Ovary (tissue), 9 donors: ENCODE measurements around the gene PRR14L. TPM values are rescaled to one million over a fixed set of nuclear protein-coding genes. Genes with fewer than 3 reads are reported as not detected.
"Not testable (repeated sequence)": the region's sequence is repeated elsewhere in the genome, so short reads cannot be mapped to it uniquely, and the experiment has no call there.

Experiments
- DNase-seq, 5 donors: peaks; one replicate each; pipeline ENCODE4 v3.0.0-alpha.2; 2019 to 2020
- H3K27ac ChIP-seq, 2 donors: fragments of 200-600 bp; one replicate each; pipeline versions ENCODE4 v1.5.1 to v1.8.0; 2019 to 2022
- H3K27me3 ChIP-seq: fragments of 200-600 bp; one replicate; pipeline ENCODE4 v1.8.0; 2022
- H3K36me3 ChIP-seq: fragments of 200-600 bp; sonication (generic); one replicate; pipeline ENCODE4 v1.5.1; 2019
- H3K4me1 ChIP-seq: one replicate; pipeline ENCODE4 v1.8.1; 2013; ENCODE audit warnings: mild to moderate bottlenecking, moderate library complexity; ENCODE audit not compliant: insufficient read depth
- H3K4me3 ChIP-seq: fragments of 200-600 bp; sonication (generic); one replicate; pipeline ENCODE4 v1.5.1; 2017
- H3K9me3 ChIP-seq, 2 donors: fragments of 200-600 bp in 1 of 2; sonication (generic) in 1 of 2; one replicate each; pipeline versions ENCODE4 v1.5.1 to v1.8.1; 2013 to 2019; ENCODE audit warnings: mild to moderate bottlenecking in 1 of 2, moderate library complexity in 1 of 2
- EP300 ChIP-seq: sonication (generic); formaldehyde crosslinking; IDR thresholded peaks from one replicate; pipeline ENCODE4 v1.6.1; 2017; ENCODE audit warnings: antibody characterized with exemption
- POLR2A ChIP-seq: fragments of 450-650 bp; IDR thresholded peaks from one replicate; pipeline ENCODE4 v1.6.1; 2017; ENCODE audit warnings: antibody characterized with exemption, mild to moderate bottlenecking, moderate library complexity
- WGBS, 3 donors: extraction: QIAGEN DNeasy Blood & Tissue Kit in 1 of 3; methylation state at CpG; one replicate each; pipeline versions ENCODE4 v1.1.5 to v1.1.7; 2013 to 2017; 5-methylcytosine and 5-hydroxymethylcytosine counted together
- intact Hi-C, 4 donors: fragments of 100-400 bp; cut with DNase I; formaldehyde crosslinking; loops; one replicate each; pipeline versions ENCODE4 v1.11.0 to v1.15.1; 2022 to 2023
- polyA plus RNA-seq, 2 donors: library from polyadenylated mRNA; stranded (reverse); fragments of 200-250 nt in 1 of 2; fragments of 350-450 nt in 1 of 2; fragmentation: Illumina TruSeq in 1 of 2; extraction: RNeasy Lipid Tissue Mini Kit (QIAGEN cat#74804) in 1 of 2; gene quantifications; one replicate each; pipeline ENCODE4 v1.2.3, GENCODE V29; 2013 to 2014
- total RNA-seq, 7 donors: library from RNA; depleted of rRNA in 2 of 7; stranded (reverse); fragments of >200 nt in 2 of 7; fragmentation: NEBNext Ultra II Directional in 3 of 7; extraction: Animal tissue kit (Norgen Biotek cat#: 25700) in 3 of 7; gene quantifications; one replicate each; pipeline versions ENCODE4 v1.1.0 to v1.2.4, GENCODE V29; 2016 to 2023
- TF ChIP-seq, protein P1 (sequence below), 3 donors: fragments of 450-650 bp in 2 of 3; fragments of 200-600 bp in 1 of 3; IDR thresholded peaks; one replicate each; pipeline versions ENCODE4 v1.5.1 to v1.8.0; 2016 to 2022; ENCODE audit warnings: antibody characterized with exemption in 3 of 3, mild to moderate bottlenecking in 1 of 3
- donor health status: DM: no; HTN: no; CAD: no; lungs with moderate emphysema.
- donor health status: DM: no; HTN: no; CAD: no.
- donor health status: Bipolar disorder and iron deficiency.
- donor health status: DM: yes; HTN: yes; CAD: no.
- donor health status: DM: no; HTN: no; CAD: no.
- donor health status: DM: yes; HTN: yes; CAD: no.

The PRR14L gene
- total and polyA plus RNA-seq, 9 donors: 6.3 to 52.0 (median 43.4) TPM

DNA sequence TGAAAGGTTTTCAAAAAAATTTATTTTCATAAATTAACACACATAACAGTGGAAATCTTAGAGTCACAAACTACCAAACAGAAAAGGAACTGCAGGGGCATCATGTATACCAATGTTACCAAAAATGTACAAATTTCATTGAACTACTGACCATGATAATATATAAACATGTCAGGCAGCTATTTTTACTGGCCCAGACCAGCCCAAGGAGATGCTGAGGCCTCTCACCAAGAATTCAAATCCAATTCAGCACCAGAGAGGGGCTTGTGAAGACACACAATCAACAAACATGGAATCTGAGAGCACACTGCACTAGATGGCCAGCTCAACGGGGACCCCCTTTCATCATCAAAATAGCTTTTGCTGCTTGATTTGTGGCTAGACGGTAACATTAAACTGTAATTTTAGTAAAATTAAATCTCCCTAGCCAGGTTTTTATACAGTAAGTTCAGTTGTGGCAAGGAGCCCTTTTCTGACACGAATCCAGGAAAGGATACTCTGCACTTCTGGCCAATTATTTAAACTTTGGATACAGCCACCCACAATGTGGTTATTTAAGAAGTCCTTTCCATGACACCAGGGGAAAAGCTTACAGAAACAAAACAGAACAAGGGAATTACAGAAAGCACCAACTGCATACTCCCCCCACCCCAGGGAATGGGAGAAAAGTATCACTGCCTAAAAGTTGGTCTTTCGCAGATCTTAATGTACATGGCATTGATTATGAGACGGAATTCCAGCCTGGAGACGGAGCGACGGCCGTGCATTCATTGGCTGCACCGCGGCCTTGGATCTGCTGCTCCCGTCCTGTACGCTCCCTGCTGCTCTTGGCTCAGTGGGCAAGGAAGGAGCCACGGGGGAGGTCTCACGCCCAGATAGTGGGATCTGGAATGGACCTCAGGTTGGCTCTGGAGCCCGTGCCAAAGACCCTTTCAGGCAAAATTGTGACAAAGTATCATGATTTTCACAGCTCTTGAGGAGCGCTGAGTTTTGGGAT lies 68.3 kb downstream of the PRR14L start:
- peaks cover 4% of the 10 kb centered on the region for H3K4me1 ChIP-seq
- TF ChIP-seq POLR2A: no peak
- TF ChIP-seq EP300: no peak
- TF ChIP-seq, protein P1, sequence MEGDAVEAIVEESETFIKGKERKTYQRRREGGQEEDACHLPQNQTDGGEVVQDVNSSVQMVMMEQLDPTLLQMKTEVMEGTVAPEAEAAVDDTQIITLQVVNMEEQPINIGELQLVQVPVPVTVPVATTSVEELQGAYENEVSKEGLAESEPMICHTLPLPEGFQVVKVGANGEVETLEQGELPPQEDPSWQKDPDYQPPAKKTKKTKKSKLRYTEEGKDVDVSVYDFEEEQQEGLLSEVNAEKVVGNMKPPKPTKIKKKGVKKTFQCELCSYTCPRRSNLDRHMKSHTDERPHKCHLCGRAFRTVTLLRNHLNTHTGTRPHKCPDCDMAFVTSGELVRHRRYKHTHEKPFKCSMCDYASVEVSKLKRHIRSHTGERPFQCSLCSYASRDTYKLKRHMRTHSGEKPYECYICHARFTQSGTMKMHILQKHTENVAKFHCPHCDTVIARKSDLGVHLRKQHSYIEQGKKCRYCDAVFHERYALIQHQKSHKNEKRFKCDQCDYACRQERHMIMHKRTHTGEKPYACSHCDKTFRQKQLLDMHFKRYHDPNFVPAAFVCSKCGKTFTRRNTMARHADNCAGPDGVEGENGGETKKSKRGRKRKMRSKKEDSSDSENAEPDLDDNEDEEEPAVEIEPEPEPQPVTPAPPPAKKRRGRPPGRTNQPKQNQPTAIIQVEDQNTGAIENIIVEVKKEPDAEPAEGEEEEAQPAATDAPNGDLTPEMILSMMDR (IDR thresholded peaks at IDR 0.05): no peak
- H3K4me3 ChIP-seq: no peak overlapping the region
- intact Hi-C loops: no loop called here
- no peaks in the 10 kb centered on the region for H3K36me3 ChIP-seq
- no peaks in the 10 kb centered on the region for H3K9me3 ChIP-seq
- WGBS, 3 donors: 9 to 17% (median 9%) methylated on average over 17 of the region's 17 CpGs
- no peaks in the 10 kb centered on the region for H3K27me3 ChIP-seq
- DNase-seq: peak in 4 of 5 donors; percentile 24 to 60 (median 42)
- H3K27ac ChIP-seq: peak overlapping the region in 1 of 2 donors; percentile 60

DNA sequence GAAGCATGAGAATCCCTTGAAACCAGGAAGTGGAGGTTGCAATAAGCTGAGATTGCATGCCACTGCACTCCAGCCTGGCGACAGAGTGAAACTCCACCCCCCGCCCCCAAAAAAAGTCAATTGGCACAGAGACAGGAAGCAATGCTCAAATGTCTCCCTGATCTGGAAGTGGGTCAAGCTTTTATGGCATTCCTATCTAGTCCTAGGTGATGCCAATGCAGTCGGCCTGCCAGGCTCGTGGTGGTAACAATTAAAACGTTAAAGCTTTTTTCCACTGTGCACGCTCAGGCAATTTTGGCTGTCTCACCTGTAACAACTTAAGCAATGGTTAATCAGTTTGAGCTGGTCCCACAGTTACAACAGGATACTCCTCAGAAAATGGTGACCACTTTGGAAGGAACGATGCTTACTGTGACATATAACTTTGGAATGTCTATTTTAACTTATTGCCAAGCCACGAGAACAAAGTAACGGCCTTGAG lies 69.0 kb downstream of the PRR14L start:
- DNase-seq: no peak
- intact Hi-C loops: no loop called here
- Histone ChIP-seq H3K27me3 (no peaks in the 10 kb centered on the region), H3K27ac (no peak overlapping the region), H3K4me3 (no peak overlapping the region), H3K36me3 (no peaks in the 10 kb centered on the region), H3K4me1 (peaks cover 4% of the 10 kb centered on the region), H3K9me3 (no peaks in the 10 kb centered on the region)
- TF ChIP-seq POLR2A (no peak), EP300 (no peak)
- TF ChIP-seq, protein P1 (IDR thresholded peaks at IDR 0.05): no peak
- 16 to 20% (median 18%) methylated on average over 9 of the region's 9 CpGs for WGBS, 3 donors

DNA sequence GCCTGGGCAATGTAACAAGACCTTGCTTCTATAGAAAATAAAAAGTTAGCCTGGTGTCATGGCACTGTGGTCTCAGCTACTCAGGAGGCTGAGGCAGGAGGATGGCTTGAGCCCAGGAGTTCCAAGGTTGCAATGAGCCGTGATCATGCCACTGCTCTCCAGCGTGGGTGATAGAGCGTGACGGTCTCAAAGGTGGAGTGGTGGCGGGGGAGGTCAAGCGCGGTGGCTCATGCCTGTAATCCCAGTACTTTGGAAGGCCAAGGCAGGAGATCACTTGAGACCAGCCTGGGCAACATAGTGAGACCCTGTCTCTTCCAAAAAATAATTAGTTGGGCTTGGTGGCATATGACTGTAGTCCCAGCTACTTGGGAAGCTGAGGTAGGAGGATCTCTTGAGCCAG lies 71.2 kb downstream of the PRR14L start:
- Histone ChIP-seq H3K9me3 (no peaks in the 10 kb centered on the region), H3K27me3 (no peaks in the 10 kb centered on the region), H3K4me1 (peaks cover 4% of the 10 kb centered on the region), H3K4me3 (no peak overlapping the region), H3K36me3 (no peaks in the 10 kb centered on the region), H3K27ac (no peak overlapping the region)
- no peak for DNase-seq
- TF ChIP-seq, protein P1 (IDR thresholded peaks at IDR 0.05): no peak
- TF ChIP-seq EP300: no peak
- TF ChIP-seq POLR2A: no peak
- 86 to 90% (median 90%) methylated on average over 7 of the region's 7 CpGs for WGBS, 3 donors
- intact Hi-C loops: no loop called here

DNA sequence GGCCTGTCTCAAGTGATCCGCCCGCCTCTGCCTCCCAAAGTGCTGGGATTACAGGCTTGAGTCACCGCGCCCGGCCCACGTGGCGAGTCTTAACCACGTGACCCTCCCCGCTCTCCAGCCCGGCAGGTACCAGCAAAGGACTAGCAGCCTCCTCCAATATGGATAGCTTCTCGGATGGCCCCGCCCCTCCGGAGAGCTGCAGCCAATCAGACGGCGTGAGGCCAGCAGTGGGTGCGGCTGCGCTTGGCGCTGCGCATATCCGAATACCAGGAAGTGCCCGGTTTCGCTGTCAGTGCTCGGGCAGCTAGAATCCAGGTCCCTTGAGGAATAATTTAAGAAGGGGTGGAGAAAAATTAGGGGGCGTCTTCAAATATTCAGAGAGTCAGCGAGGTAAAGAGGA lies 73.2 kb downstream of the PRR14L start:
- no peaks in the 10 kb centered on the region for H3K27me3 ChIP-seq
- TF ChIP-seq, protein P1 (IDR thresholded peaks at IDR 0.05): no peak
- TF ChIP-seq POLR2A (no peak), EP300 (no peak)
- 2 to 17% (median 6%) methylated on average over 25 of the region's 25 CpGs for WGBS, 3 donors
- no peak overlapping the region for H3K27ac ChIP-seq
- peak overlapping the region; percentile 41 for H3K4me3 ChIP-seq
- intact Hi-C loops: no loop called here
- H3K36me3 ChIP-seq: no peaks in the 10 kb centered on the region
- H3K4me1 ChIP-seq: peaks cover 4% of the 10 kb centered on the region
- no peaks in the 10 kb centered on the region for H3K9me3 ChIP-seq
- DNase-seq: peak; percentile 94 to 96 (median 95)

DNA sequence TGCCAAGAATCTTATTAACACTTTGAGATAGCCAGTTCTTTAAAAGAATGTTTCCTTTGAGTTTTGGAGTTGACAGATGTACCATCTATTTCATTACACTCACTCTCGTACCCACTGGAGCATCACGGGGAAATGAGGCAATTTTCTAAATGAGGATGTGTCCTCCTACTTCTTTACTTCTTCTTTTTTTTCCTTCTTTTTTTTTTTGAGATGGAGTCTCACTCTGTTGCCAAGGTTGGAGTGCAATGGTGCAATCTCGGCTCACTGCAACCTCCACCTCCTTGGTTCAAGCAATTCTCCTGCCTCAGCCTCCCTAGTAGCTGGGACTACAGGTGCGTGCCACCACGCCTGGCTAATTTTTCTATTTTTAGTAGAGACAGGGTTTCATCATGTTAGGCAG lies 75.7 kb downstream of the PRR14L start:
- H3K9me3 ChIP-seq, H3K27me3 ChIP-seq, H3K36me3 ChIP-seq, H3K4me1 ChIP-seq, intact Hi-C loops, H3K4me3 ChIP-seq, DNase-seq, H3K27ac ChIP-seq: not testable (repeated sequence)
- 79 to 83% (median 83%) methylated on average over 5 of the region's 5 CpGs for WGBS, 3 donors

DNA sequence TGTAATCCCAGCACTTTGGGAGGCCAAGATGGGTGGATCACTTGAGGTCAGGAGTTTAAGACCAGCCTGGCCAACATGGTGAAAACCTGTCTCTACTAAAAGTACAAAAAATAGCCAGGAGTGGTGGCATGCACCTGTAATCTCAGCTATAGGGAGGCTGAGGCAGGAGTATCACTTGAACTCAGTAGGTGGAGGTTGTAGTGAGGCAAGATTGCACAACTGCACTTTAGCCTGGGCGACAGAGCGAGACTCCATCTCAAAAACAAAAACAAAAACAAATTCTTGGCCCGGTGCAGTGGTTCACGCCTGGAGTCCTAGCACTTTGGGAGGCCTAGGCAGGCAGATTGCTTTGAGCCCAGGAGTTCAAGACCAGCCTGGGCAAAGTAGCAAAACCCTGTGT lies 81.1 kb downstream of the PRR14L start:
- H3K36me3 ChIP-seq, H3K27ac ChIP-seq, H3K9me3 ChIP-seq, H3K27me3 ChIP-seq, DNase-seq, intact Hi-C loops, H3K4me3 ChIP-seq, H3K4me1 ChIP-seq: not testable (repeated sequence)
- WGBS, 3 donors: 63 to 80% (median 74%) methylated on average over 4 of the region's 4 CpGs
